Liver (tissue), 9 donors: ENCODE data around the gene SMAD7. TPM values are rescaled to one million over a fixed set of nuclear protein-coding genes. Genes with fewer than 3 reads are reported as not detected.

Experiments used
- DNase-seq: peaks from one replicate; pipeline ENCODE4 v3.0.0-alpha.2; 2017; ENCODE audit warnings: low spot score
- H3K27ac ChIP-seq, 2 donors: one replicate each; pipeline ENCODE4 v1.7.0; 2013; ENCODE audit warnings: inconsistent platforms in 2 of 2, low read length in 2 of 2, control low read depth in 1 of 2, low read depth in 1 of 2, mild to moderate bottlenecking in 1 of 2
- H3K27me3 ChIP-seq, 4 donors: one replicate each; pipeline versions ENCODE4 v1.6.1 to v1.7.0; 2013; ENCODE audit warnings: low read length in 3 of 4, inconsistent platforms in 1 of 4, mild to moderate bottlenecking in 1 of 4, moderate library complexity in 1 of 4; ENCODE audit not compliant: control insufficient read depth in 4 of 4, insufficient read depth in 4 of 4
- H3K36me3 ChIP-seq, 4 donors: one replicate each; pipeline versions ENCODE4 v1.6.1 to v1.7.0; 2013; ENCODE audit warnings: low read length in 3 of 4, mild to moderate bottlenecking in 3 of 4, low read depth in 1 of 4, moderate library complexity in 1 of 4; ENCODE audit not compliant: control insufficient read depth in 4 of 4, insufficient read depth in 3 of 4
- H3K4me1 ChIP-seq, 4 donors: one replicate each; pipeline versions ENCODE4 v1.6.1 to v1.7.0; 2013; ENCODE audit warnings: low read length in 3 of 4, mild to moderate bottlenecking in 3 of 4, moderate library complexity in 1 of 4; ENCODE audit not compliant: control insufficient read depth in 4 of 4, insufficient read depth in 4 of 4
- H3K4me3 ChIP-seq, 3 donors: one replicate each; pipeline versions ENCODE4 v1.6.1 to v1.7.0; 2013; ENCODE audit warnings: low read length in 3 of 3, control low read depth in 1 of 3, low read depth in 1 of 3, mild to moderate bottlenecking in 1 of 3
- H3K9ac ChIP-seq, 2 donors: one replicate each; pipeline ENCODE4 v1.7.0; 2013; ENCODE audit warnings: low read length in 2 of 2, mild to moderate bottlenecking in 2 of 2, moderate library complexity in 2 of 2, control low read depth in 1 of 2, low read depth in 1 of 2
- H3K9me3 ChIP-seq, 4 donors: one replicate each; pipeline versions ENCODE4 v1.6.1 to v1.7.0; 2013; ENCODE audit warnings: low read length in 3 of 4; ENCODE audit not compliant: control insufficient read depth in 4 of 4
- EGR1 ChIP-seq, 2 donors: IDR thresholded peaks; 2 replicates each; pipeline ENCODE4 v1.6.1; 2016 to 2018; ENCODE audit warnings: antibody characterized with exemption in 2 of 2, low read depth in 2 of 2
- HNF4A ChIP-seq, 2 donors: conservative IDR thresholded peaks; 2 replicates each; pipeline ENCODE4 v1.6.1; 2016; ENCODE audit warnings: antibody characterized with exemption in 2 of 2, mild to moderate bottlenecking in 2 of 2
- HNF4G ChIP-seq: IDR thresholded peaks from 2 replicates; pipeline ENCODE4 v1.6.1; 2016; ENCODE audit warnings: antibody characterized with exemption
- JUND ChIP-seq, 2 donors: IDR thresholded peaks; 2 replicates each; pipeline ENCODE4 v1.6.1; 2016; ENCODE audit warnings: antibody characterized with exemption in 2 of 2
- NR2F2 ChIP-seq: IDR thresholded peaks from 2 replicates; pipeline ENCODE4 v1.6.1; 2016; ENCODE audit warnings: antibody characterized with exemption
- RAD21 ChIP-seq, 2 donors: IDR thresholded peaks; 2 replicates each; pipeline ENCODE4 v1.6.1; 2016; ENCODE audit warnings: antibody characterized with exemption in 2 of 2, mild to moderate bottlenecking in 2 of 2
- RXRA ChIP-seq, 2 donors: IDR thresholded peaks; 2 replicates each; pipeline ENCODE4 v1.6.1; 2017 to 2018; ENCODE audit warnings: antibody characterized with exemption in 2 of 2, mild to moderate bottlenecking in 1 of 2
- SP1 ChIP-seq: IDR thresholded peaks from 2 replicates; pipeline ENCODE4 v1.6.1; 2018; ENCODE audit warnings: antibody characterized with exemption, mild to moderate bottlenecking
- TAF1 ChIP-seq: conservative IDR thresholded peaks from 2 replicates; pipeline ENCODE4 v1.6.1; 2016; ENCODE audit warnings: antibody characterized with exemption, mild to moderate bottlenecking
- YY1 ChIP-seq: IDR thresholded peaks from 2 replicates; pipeline ENCODE4 v1.6.1; 2016; ENCODE audit warnings: antibody characterized with exemption, mild to moderate bottlenecking
- WGBS: extraction: QIAGEN DNeasy Blood & Tissue Kit; methylation state at CpG from one replicate; pipeline ENCODE4 v1.1.7; 2013; 5-methylcytosine and 5-hydroxymethylcytosine counted together
- polyA plus RNA-seq, 2 donors: library from polyadenylated mRNA; stranded (reverse) in 1 of 2; unstranded in 1 of 2; fragments of 200-250 nt in 1 of 2; fragments of >200 nt in 1 of 2; fragmentation: Nextera tagmentation in 1 of 2; extraction: Ambion mirVana in 1 of 2; gene quantifications; one replicate each; pipeline versions ENCODE4 v1.2.1 to v1.2.3, GENCODE V29; 2013 to 2015
- total RNA-seq, 2 donors: library from RNA; depleted of rRNA; stranded (reverse); fragments of >200 nt; gene quantifications; one replicate each; pipeline ENCODE4 v1.2.3, GENCODE V29; 2014
- TF ChIP-seq, protein P1 (sequence below): fragments of 150-350 bp; IDR thresholded peaks from 2 replicates; pipeline ENCODE4 v1.5.1; 2017; ENCODE audit warnings: improper control_type of control experiment, low read depth, low read length; ENCODE audit not compliant: missing input control
- TF ChIP-seq, protein P2 (sequence below): IDR thresholded peaks from 2 replicates; pipeline ENCODE4 v1.6.1; 2016; ENCODE audit warnings: antibody characterized with exemption
- TF ChIP-seq, protein P3 (sequence below): IDR thresholded peaks from 2 replicates; pipeline ENCODE4 v1.6.1; 2016; ENCODE audit warnings: antibody characterized with exemption, mild to moderate bottlenecking
- TF ChIP-seq, protein P4 (sequence below): IDR thresholded peaks from 2 replicates; pipeline ENCODE4 v1.6.1; 2016; ENCODE audit warnings: antibody characterized with exemption
- donor health status: healthy.
- donor health status: healthy.
- donor health status: healthy.
- donor health status: healthy.
- donor health status: healthy.

The SMAD7 gene
- total and polyA plus RNA-seq, 4 donors, result 3.2 to 11.8 (median 10.1) TPM

DNA sequence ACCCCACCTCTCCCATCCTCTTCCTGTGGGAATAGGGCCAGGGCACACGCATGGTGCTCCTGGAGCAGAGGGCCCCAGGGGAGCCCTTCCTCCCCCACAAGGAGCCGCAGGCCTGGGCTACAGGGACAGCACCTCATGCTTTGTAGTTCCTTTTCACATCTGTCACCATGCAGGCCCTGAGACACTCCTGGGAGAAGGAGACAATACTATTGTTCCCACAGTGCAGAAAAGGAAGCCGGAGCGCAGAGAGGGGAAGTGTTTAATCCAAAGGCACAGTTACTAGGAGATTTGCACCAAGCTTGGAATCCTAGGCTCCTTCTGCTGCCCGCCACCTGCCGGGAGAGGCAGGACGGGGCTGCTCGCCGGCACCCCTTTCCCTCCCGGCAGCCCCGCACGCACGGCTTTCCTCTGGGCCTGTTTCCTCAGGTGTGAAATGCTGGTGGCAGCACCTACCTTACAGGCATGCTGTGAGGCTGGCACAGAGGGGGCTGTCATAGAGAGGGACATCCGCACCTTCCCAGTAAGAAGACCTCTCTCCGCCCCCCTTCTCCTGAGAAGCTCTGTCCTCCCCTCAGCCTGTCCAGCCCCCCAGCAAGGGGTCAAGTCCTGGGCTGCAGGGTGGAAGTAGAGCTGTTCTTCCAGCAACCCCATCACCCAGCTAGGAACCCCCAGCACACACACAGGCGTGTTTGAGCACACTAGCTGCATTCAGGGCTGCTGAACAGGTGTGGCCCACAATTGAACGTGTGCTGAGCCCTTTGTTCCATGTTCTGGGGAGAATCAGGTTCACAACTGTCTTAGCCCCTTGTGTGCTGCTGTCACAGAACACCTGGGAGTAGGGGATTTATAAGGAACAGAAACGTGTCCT, 62.6 kb downstream of the SMAD7 start:
- H3K4me1 ChIP-seq, result no peaks in the 10 kb centered on the region
- no peak overlapping the region for H3K4me3 ChIP-seq
- H3K27me3 ChIP-seq, result no peaks in the 10 kb centered on the region
- no peaks in the 10 kb centered on the region for H3K36me3 ChIP-seq
- no peak overlapping the region for H3K9ac ChIP-seq
- DNase-seq, result no peak
- H3K27ac ChIP-seq, result no peak overlapping the region
- TF ChIP-seq NR2F2 (no peak), RAD21 (IDR thresholded peaks at IDR 0.05) (peak in 1 of 2 donors; percentile 40), EGR1 (IDR thresholded peaks at IDR 0.05; ENCODE audit: low read depth in 2 of 2) (no peak)
- WGBS, result 92% methylated on average over 18 of the region's 18 CpGs
- H3K9me3 ChIP-seq, result no peaks in the 10 kb centered on the region

DNA sequence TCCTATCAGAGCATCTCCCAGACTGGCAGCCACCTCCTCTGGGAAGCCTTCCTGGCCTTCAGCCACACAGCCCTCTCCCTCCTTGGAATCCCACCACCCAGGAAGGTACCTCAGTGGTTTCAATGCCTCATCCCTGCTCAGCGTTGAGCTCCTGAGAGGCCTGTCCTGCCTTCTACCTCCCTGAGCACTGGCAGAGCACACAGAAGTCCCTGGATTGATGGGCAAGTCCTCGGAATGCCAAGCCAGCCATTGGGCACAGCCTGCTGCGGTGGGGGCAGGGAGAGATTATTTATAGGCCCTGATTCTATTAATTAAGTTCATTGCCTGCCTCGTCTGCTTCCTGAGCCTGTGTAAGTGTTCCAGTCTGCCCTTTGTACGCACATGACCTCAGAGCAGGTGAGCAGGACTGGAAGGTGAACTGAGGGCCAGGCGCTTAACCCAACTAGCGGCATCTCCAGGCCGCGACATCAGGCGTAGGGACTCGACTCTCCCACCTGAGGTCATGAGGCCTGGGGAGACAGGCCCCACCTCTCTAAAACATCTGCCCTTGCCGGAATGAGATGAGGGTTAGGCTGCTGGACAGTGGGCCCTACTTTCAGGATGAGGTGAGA, 63.4 kb downstream of the SMAD7 start:
- Histone ChIP-seq H3K27ac (no peak overlapping the region), H3K36me3 (no peaks in the 10 kb centered on the region), H3K4me3 (no peak overlapping the region), H3K27me3 (no peaks in the 10 kb centered on the region), H3K9ac (no peak overlapping the region), H3K4me1 (no peaks in the 10 kb centered on the region), H3K9me3 (no peaks in the 10 kb centered on the region)
- TF ChIP-seq JUND (IDR thresholded peaks at IDR 0.05) (no peak), EGR1 (IDR thresholded peaks at IDR 0.05; ENCODE audit: low read depth in 2 of 2) (no peak), NR2F2 (no peak), SP1 (no peak), YY1 (no peak), HNF4G (no peak)
- TF ChIP-seq, protein P1, sequence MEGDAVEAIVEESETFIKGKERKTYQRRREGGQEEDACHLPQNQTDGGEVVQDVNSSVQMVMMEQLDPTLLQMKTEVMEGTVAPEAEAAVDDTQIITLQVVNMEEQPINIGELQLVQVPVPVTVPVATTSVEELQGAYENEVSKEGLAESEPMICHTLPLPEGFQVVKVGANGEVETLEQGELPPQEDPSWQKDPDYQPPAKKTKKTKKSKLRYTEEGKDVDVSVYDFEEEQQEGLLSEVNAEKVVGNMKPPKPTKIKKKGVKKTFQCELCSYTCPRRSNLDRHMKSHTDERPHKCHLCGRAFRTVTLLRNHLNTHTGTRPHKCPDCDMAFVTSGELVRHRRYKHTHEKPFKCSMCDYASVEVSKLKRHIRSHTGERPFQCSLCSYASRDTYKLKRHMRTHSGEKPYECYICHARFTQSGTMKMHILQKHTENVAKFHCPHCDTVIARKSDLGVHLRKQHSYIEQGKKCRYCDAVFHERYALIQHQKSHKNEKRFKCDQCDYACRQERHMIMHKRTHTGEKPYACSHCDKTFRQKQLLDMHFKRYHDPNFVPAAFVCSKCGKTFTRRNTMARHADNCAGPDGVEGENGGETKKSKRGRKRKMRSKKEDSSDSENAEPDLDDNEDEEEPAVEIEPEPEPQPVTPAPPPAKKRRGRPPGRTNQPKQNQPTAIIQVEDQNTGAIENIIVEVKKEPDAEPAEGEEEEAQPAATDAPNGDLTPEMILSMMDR, result no peak
- WGBS, result 96% methylated on average over 12 of the region's 12 CpGs
- DNase-seq, result no peak

- H3K9me3 ChIP-seq, result no peaks in the 10 kb centered on the region
- H3K27ac ChIP-seq, result no peak overlapping the region
- no peak overlapping the region for H3K4me3 ChIP-seq
- no peak for DNase-seq
- 95% methylated on average over 8 of the region's 8 CpGs for WGBS
- TF ChIP-seq RXRA (IDR thresholded peaks at IDR 0.05) (no peak), HNF4A (conservative IDR thresholded peaks at IDR 0.05) (no peak), TAF1 (no peak), NR2F2 (no peak), EGR1 (IDR thresholded peaks at IDR 0.05; ENCODE audit: low read depth in 2 of 2) (no peak), SP1 (no peak), RAD21 (IDR thresholded peaks at IDR 0.05) (no peak), HNF4G (no peak)
- TF ChIP-seq, protein P2, sequence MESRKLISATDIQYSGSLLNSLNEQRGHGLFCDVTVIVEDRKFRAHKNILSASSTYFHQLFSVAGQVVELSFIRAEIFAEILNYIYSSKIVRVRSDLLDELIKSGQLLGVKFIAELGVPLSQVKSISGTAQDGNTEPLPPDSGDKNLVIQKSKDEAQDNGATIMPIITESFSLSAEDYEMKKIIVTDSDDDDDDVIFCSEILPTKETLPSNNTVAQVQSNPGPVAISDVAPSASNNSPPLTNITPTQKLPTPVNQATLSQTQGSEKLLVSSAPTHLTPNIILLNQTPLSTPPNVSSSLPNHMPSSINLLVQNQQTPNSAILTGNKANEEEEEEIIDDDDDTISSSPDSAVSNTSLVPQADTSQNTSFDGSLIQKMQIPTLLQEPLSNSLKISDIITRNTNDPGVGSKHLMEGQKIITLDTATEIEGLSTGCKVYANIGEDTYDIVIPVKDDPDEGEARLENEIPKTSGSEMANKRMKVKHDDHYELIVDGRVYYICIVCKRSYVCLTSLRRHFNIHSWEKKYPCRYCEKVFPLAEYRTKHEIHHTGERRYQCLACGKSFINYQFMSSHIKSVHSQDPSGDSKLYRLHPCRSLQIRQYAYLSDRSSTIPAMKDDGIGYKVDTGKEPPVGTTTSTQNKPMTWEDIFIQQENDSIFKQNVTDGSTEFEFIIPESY, result no peak
- TF ChIP-seq, protein P3, sequence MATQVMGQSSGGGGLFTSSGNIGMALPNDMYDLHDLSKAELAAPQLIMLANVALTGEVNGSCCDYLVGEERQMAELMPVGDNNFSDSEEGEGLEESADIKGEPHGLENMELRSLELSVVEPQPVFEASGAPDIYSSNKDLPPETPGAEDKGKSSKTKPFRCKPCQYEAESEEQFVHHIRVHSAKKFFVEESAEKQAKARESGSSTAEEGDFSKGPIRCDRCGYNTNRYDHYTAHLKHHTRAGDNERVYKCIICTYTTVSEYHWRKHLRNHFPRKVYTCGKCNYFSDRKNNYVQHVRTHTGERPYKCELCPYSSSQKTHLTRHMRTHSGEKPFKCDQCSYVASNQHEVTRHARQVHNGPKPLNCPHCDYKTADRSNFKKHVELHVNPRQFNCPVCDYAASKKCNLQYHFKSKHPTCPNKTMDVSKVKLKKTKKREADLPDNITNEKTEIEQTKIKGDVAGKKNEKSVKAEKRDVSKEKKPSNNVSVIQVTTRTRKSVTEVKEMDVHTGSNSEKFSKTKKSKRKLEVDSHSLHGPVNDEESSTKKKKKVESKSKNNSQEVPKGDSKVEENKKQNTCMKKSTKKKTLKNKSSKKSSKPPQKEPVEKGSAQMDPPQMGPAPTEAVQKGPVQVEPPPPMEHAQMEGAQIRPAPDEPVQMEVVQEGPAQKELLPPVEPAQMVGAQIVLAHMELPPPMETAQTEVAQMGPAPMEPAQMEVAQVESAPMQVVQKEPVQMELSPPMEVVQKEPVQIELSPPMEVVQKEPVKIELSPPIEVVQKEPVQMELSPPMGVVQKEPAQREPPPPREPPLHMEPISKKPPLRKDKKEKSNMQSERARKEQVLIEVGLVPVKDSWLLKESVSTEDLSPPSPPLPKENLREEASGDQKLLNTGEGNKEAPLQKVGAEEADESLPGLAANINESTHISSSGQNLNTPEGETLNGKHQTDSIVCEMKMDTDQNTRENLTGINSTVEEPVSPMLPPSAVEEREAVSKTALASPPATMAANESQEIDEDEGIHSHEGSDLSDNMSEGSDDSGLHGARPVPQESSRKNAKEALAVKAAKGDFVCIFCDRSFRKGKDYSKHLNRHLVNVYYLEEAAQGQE, result no peak
- TF ChIP-seq, protein P4, sequence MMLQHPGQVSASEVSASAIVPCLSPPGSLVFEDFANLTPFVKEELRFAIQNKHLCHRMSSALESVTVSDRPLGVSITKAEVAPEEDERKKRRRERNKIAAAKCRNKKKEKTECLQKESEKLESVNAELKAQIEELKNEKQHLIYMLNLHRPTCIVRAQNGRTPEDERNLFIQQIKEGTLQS, result no peak
- no peak overlapping the region for H3K9ac ChIP-seq
- no peaks in the 10 kb centered on the region for H3K36me3 ChIP-seq
- H3K27me3 ChIP-seq, result no peaks in the 10 kb centered on the region
- no peaks in the 10 kb centered on the region for H3K4me1 ChIP-seq
These were observed 64.1 kb downstream of the SMAD7 start for GRCh38 chr18:48886520-48887293.
